Measurements from ENCODE around the gene LMNA. TPM values are rescaled to one million over a fixed set of nuclear protein-coding genes. Genes with fewer than 3 reads are reported as not detected.

Gene LMNA
- total RNA-seq, 2 experiments from 2014 or later, result 6.5 to 14.3 TPM

- TF ChIP-seq CTCF (conservative IDR thresholded peaks at IDR 0.05; ENCODE audit: low read length) (peak; percentile 97), EZH2phosphoT487 (IDR thresholded peaks at IDR 0.05; ENCODE audit: borderline replicate concordance, low read depth, low read length) (no peak)
- H3K9me3 ChIP-seq (ENCODE audit: low read length), result no peaks in the 10 kb centered on the region
- no peak overlapping the region for H3K4me2 ChIP-seq (ENCODE audit: low read length)
Measured at GRCh38 chr1:156090840-156091188, 23.7 kb upstream of the LMNA start.

GRCh38 chr1:156091610-156092009, 22.9 kb upstream of the LMNA start:
- Histone ChIP-seq H3K36me3 (ENCODE audit: insufficient read depth, low read length) (no peaks in the 10 kb centered on the region), H3K9me3 (ENCODE audit: low read length) (no peaks in the 10 kb centered on the region), H3K4me1 (ENCODE audit: insufficient read depth, low read length, poor library complexity, severe bottlenecking) (peaks cover 25% of the 10 kb centered on the region), H2AFZ (ENCODE audit: low read length) (no peak overlapping the region), H3K4me2 (ENCODE audit: low read length) (no peak overlapping the region), H3K4me3 (ENCODE audit: low read depth, low read length, poor library complexity, severe bottlenecking) (no peak overlapping the region), H3K79me2 (ENCODE audit: insufficient read depth, low read depth, low read length) (no peaks in the 10 kb centered on the region), H3K9me2 (ENCODE audit: insufficient read depth, low read length) (no peaks in the 10 kb centered on the region), H4K20me1 (ENCODE audit: insufficient read depth, low read length) (no peaks in the 10 kb centered on the region), H3K27ac (ENCODE audit: low read depth, low read length, poor library complexity, severe bottlenecking) (no peak overlapping the region)
- CTCF ChIA-PET (ENCODE audit: unreplicated experiment), result no interaction called here
- POLR2A ChIA-PET, result interaction anchor here (1.8 kb wide), 1 partner anchor 36 kb away, joined by 4 read pairs; no protein-coding TSS in a partner anchor
- intact Hi-C loops (cut with micrococcal nuclease; ENCODE audit: unreplicated experiment), result loop anchor here (5.0 kb wide), 2 partner anchors 121 to 136 kb away; partner anchors contain the start of gene PMF1
- TF ChIP-seq EZH2phosphoT487 (IDR thresholded peaks at IDR 0.05; ENCODE audit: borderline replicate concordance, low read depth, low read length) (no peak), CTCF (conservative IDR thresholded peaks at IDR 0.05; ENCODE audit: low read length) (no peak)
- DNase-seq (ENCODE audit: low spot score), result no peak
- no TSS peak for BruUV-seq (replicated peaks)

More at GRCh38 chr1:156090840-156091188, 23.7 kb upstream of the LMNA start:
- Histone ChIP-seq H3K4me1 (ENCODE audit: insufficient read depth, low read length, poor library complexity, severe bottlenecking) (peaks cover 17% of the 10 kb centered on the region), H2AFZ (ENCODE audit: low read length) (no peak overlapping the region), H3K79me2 (ENCODE audit: insufficient read depth, low read depth, low read length) (no peaks in the 10 kb centered on the region), H3K9me2 (ENCODE audit: insufficient read depth, low read length) (no peaks in the 10 kb centered on the region), H3K27ac (ENCODE audit: low read depth, low read length, poor library complexity, severe bottlenecking) (no peak overlapping the region), H3K4me3 (ENCODE audit: low read depth, low read length, poor library complexity, severe bottlenecking) (no peak overlapping the region), H3K36me3 (ENCODE audit: insufficient read depth, low read length) (no peaks in the 10 kb centered on the region), H4K20me1 (ENCODE audit: insufficient read depth, low read length) (no peaks in the 10 kb centered on the region)
- ChIA-PET POLR2A (interaction anchor here (0.6 to 1.8 kb wide), 2 partner anchors 37 to 334 kb away, joined by 3 to 4 read pairs; no protein-coding TSS in a partner anchor), CTCF (ENCODE audit: unreplicated experiment) (interaction anchor here (1.0 kb wide), 1 partner anchor 35 kb away, joined by 5 read pairs; no protein-coding TSS in a partner anchor)
- DNase-seq (ENCODE audit: low spot score), result peak; percentile 89
- no TSS peak for BruUV-seq (replicated peaks)
- intact Hi-C loops (cut with micrococcal nuclease; ENCODE audit: unreplicated experiment), result loop anchor here (1.0 to 5.0 kb wide), 3 partner anchors 39 to 136 kb away; partner anchors contain the start of gene PMF1

- Histone ChIP-seq H3K4me1 (ENCODE audit: insufficient read depth, low read length, poor library complexity, severe bottlenecking) (peaks cover 18% of the 10 kb centered on the region), H3K4me3 (ENCODE audit: low read depth, low read length, poor library complexity, severe bottlenecking) (no peak overlapping the region), H3K4me2 (ENCODE audit: low read length) (no peak overlapping the region; the same call in 1 of the 2 replicates), H3K9me2 (ENCODE audit: insufficient read depth, low read length) (no peaks in the 10 kb centered on the region), H3K79me2 (ENCODE audit: insufficient read depth, low read depth, low read length) (no peaks in the 10 kb centered on the region), H3K36me3 (ENCODE audit: insufficient read depth, low read length) (no peaks in the 10 kb centered on the region), H3K9me3 (ENCODE audit: low read length) (no peaks in the 10 kb centered on the region), H2AFZ (ENCODE audit: low read length) (no peak overlapping the region), H4K20me1 (ENCODE audit: insufficient read depth, low read length) (no peaks in the 10 kb centered on the region), H3K27ac (ENCODE audit: low read depth, low read length, poor library complexity, severe bottlenecking) (no peak overlapping the region)
- BruUV-seq (replicated peaks), result no TSS peak
- ChIA-PET POLR2A (interaction anchor here (0.7 kb wide), 1 partner anchor 187 kb away, joined by 5 read pairs; no protein-coding TSS in a partner anchor), CTCF (ENCODE audit: unreplicated experiment) (interaction anchor here (0.6 to 2.6 kb wide), 4 partner anchors 30 to 459 kb away, joined by 3 to 13 read pairs (median 4); no protein-coding TSS in a partner anchor)
- intact Hi-C loops (cut with micrococcal nuclease; ENCODE audit: unreplicated experiment), result loop anchor here (1.0 kb wide), 1 partner anchor 34 kb away; no protein-coding TSS in a partner anchor
- TF ChIP-seq CTCF (conservative IDR thresholded peaks at IDR 0.05; ENCODE audit: low read length) (no peak), EZH2phosphoT487 (IDR thresholded peaks at IDR 0.05; ENCODE audit: borderline replicate concordance, low read depth, low read length) (no peak)
- no peak for DNase-seq (ENCODE audit: low spot score)
Measured at GRCh38 chr1:156095906-156096508, 18.5 kb upstream of the LMNA start.

All from OCI-LY7 (cell line).